ENCODE data around the gene C6orf163. TPM values are rescaled to one million over a fixed set of nuclear protein-coding genes. Genes with fewer than 3 reads are reported as not detected.

Gene C6orf163
- total RNA-seq, 4 donors from 2014 or later: 4.3 to 12.1 (median 7.3) TPM

- H3K9me3 ChIP-seq: no peaks in the 10 kb centered on the region
- peak overlapping the region; percentile 82 to 97 (median 83) for H3K4me3 ChIP-seq (replicated peaks in 1 of 3)
- no peaks in the 10 kb centered on the region for H3K4me1 ChIP-seq
- H3K27ac ChIP-seq: peak overlapping the region; percentile 79 to 89 (median 84)
- intact Hi-C loops (cut with DNase I): no loop called here
- H3K36me3 ChIP-seq: no peaks in the 10 kb centered on the region
- DNase-seq: no peak
- H3K27me3 ChIP-seq: no peaks in the 10 kb centered on the region
- TF ChIP-seq CTCF (IDR thresholded peaks at IDR 0.05) (no peak), POLR2A (IDR thresholded peaks at IDR 0.05) (no peak)
- WGBS, 2 donors: 1% methylated on average over 10 of the region's 10 CpGs
Observed at GRCh38 chr6:87407561-87407900, 62.9 kb downstream of the C6orf163 start.

GRCh38 chr6:87407901-87408720 lies 63.5 kb downstream of the C6orf163 start, which contains the start of gene CFAP206:
Gene CFAP206 (plus strand): TSS chr6:87407972. CDS start chr6:87409840, 1,868 bp downstream.
- H3K27ac ChIP-seq: peak within 1 kb of the TSS; percentile 81 to 89 (median 84)
- TF ChIP-seq CTCF (IDR thresholded peaks at IDR 0.05): no peak
- peak in 1 of 2 donors; percentile 57 for TF ChIP-seq POLR2A (IDR thresholded peaks at IDR 0.05)
- peak; percentile 83 to 87 for DNase-seq
- no peaks in the 10 kb centered on the region for H3K4me1 ChIP-seq
- 0% methylated on average over 11 to 15 of the region's 82 CpGs for WGBS, 2 donors
- no peaks in the 10 kb centered on the region for H3K9me3 ChIP-seq
- H3K4me3 ChIP-seq (replicated peaks in 1 of 3): peak within 1 kb of the TSS; percentile 82 to 97 (median 83)
- intact Hi-C loops (cut with DNase I): no loop called here
- no peaks in the 10 kb centered on the region for H3K36me3 ChIP-seq
- no peaks in the 10 kb centered on the region for H3K27me3 ChIP-seq

GRCh38 chr6:87408721-87409155 lies 64.1 kb downstream of the C6orf163 start:
- peak overlapping the region; percentile 42 to 81 (median 76) for H3K27ac ChIP-seq
- TF ChIP-seq CTCF (IDR thresholded peaks at IDR 0.05): no peak
- TF ChIP-seq POLR2A (IDR thresholded peaks at IDR 0.05): no peak
- H3K9me3 ChIP-seq: no peaks in the 10 kb centered on the region
- no peak for DNase-seq
- no peaks in the 10 kb centered on the region for H3K27me3 ChIP-seq
- H3K4me3 ChIP-seq (replicated peaks in 1 of 3): peak overlapping the region in 2 of 3 donors; percentile 74 to 82
- H3K4me1 ChIP-seq: no peaks in the 10 kb centered on the region
- no peaks in the 10 kb centered on the region for H3K36me3 ChIP-seq
- WGBS, 2 donors: 40 to 42% methylated on average over 5 of the region's 5 CpGs
- intact Hi-C loops (cut with DNase I): no loop called here

Other genes starting within 250 kb of the C6orf163 start
- gene CGA, start 249.7 kb upstream of the C6orf163 start, total RNA-seq: not detected
- gene ZNF292, start 189.2 kb upstream of the C6orf163 start, total RNA-seq: 10 to 100 TPM; 46.2 to 55.5 (median 50.1) TPM
- gene SMIM8, start 22.2 kb upstream of the C6orf163 start, total RNA-seq: 10 to 100 TPM; 16.4 to 18.9 (median 17.6) TPM
- not detected for gene GJB7, start 15.5 kb upstream of the C6orf163 start, total RNA-seq
- 1 to 10 TPM; 1.2 to 4.1 (median 3.8) TPM for gene CFAP206, start 63.2 kb downstream of the C6orf163 start, total RNA-seq
- 10 to 100 TPM; 13.2 to 23.2 (median 18.7) TPM for gene SLC35A1, start 128.2 kb downstream of the C6orf163 start, total RNA-seq
- gene RARS2, start 245.2 kb downstream of the C6orf163 start, total RNA-seq: 10 to 100 TPM; 28.4 to 38.7 (median 30.4) TPM
- 10 to 100 TPM; 18.3 to 33.6 (median 23.7) TPM for gene ORC3, start 245.3 kb downstream of the C6orf163 start, total RNA-seq